NOMO-1 treated with dmso at 0.1 percent for 144 hours (cell line): ENCODE results near the gene R3HDM2.
A peak's percentile ranks its signal among the peaks of the same experiment; 100 is the strongest.
"Not testable (repeated sequence)": the region's sequence is repeated elsewhere in the genome, so short reads cannot be mapped to it uniquely, and the experiment has no call there.

Experiments used
- DNase-seq: peaks from one replicate; lab custom pipeline; 2025; ENCODE audit not compliant: unreplicated experiment; lab: John Stamatoyannopoulos, UW

The R3HDM2 gene

DNA sequence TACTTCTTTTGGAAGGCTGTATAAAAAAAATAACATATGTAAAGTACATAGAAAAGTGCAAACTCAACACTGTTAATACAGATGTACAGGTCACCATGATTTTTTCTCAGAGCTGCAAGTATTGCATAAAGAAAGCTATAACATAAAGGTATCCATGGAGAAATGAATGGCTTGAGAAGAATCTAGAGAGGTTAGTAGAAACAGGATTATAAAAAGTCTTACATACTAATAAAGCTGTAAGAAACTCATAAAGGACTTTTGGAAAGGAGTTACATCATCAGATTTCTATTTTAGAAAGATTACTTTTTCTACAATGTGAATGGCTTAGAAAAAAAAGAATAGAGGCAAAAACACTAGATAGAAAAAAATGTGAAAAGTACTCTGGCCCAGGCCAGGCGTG is 46.4 kb downstream of the R3HDM2 start:
- no peak for DNase-seq

DNA sequence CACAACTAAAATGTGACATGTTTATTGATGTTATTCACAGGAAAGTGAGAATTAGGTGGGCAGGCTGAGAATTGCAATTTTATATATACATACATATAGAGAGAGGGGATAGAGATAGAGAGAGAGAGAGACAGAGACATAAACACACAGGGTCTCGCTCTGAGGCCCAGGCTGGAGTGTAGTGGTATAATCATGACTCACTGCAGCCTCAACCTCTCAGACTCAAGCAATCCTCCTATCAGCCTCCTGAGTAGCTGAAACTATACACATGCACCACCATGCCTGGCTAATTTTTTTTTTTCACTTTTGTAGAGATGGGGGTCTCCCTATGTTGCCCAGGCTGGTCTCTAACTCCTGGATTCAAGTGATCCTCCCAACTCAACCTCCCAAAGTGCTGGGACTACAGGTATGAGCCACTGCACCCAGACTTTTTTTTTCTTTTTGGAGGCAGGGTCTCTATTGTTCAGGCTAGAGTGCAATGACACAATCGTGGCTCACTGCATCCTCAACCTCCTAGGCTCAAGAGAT is 49.1 kb downstream of the R3HDM2 start:
- DNase-seq: no peak

DNA sequence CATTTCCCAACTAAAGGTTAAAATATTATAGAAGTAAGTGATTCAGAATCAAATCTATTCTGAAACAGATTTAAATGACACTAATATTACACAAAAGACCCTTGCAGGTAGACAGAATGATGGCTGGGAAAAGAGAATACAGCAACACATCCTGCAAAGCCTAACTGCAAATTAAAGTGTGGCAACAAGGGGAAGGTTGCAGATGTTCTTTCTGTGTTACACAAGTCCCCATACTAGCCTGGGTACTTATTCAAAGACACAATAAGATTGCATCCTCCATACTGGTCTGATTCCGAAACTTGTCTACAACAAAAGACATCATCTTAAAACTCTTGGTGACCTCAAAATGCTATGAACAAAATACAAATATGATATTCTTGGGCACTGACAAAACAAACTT is 50.5 kb downstream of the R3HDM2 start:
- no peak for DNase-seq

DNA sequence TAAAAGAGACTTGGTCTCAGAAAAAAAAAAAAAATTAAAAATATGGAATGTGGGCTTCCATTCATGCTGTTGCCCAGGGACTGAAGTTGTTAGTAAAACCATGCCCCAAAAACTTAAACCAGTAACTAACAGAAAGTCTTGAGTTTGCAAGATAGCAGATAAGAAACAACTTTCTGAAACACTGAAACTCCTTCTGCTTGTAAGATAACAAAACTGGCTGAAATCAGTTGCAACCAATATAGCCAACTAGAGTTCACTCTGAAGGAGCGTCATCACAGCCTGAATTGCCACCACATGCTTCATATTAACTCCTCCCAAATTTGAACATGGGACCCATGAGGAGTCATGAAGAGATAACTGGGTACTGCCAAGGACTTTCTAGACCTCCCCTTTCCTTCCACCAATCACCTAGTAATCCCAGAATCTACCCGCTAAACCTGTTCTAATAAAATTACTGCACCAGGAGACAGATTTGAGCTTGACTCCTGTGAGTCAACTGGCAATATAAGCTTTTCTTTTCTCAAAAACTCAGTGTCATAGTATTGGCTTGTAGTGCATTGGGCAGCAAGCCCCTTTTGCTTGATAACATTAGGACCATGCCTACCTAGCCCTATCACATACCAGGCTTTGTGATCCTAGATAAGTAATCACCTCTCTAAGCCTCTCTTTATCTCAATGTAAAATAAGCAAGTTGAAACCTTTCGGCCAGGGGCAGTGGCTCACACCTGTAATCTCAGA is 53.6 kb downstream of the R3HDM2 start:
- DNase-seq: no peak

DNA sequence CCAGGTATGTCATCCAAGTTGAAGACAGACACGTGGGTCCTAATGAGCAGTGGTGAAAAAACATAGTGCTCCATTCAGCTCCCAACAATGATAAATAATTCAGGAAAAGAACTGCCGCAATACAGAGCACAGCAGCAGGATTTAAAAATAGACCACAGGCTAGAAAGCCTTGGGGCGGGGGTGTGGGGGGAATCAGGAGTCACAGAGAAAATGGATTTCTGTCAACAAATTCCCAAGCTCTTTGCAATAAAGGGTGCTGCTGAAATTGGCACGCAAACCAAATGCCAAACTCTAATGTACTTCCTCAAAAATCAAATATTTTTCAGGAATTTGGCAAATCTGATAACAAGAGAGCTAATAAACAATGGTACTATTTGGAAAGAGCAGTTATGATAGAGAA is 58.6 kb downstream of the R3HDM2 start:
- DNase-seq: no peak

DNA sequence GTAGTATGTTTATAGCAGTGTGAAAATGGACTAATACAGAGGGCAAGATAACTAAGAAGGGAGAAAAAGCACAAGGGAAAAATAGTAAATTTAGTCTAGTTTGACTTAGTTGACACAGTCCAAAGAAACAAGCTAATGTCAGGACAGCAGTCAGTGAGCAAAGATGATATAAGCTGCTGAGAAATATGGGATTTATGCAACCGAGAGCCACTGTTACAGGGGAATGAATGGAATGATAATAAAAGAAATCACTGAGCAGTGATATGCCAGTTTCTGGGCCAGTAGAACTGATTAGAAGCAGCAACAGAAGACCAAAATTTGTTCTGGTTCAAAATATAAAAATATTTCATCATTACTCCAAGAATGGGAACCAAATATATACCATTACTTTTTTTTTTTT is 60.1 kb downstream of the R3HDM2 start:
- DNase-seq: no peak

DNA sequence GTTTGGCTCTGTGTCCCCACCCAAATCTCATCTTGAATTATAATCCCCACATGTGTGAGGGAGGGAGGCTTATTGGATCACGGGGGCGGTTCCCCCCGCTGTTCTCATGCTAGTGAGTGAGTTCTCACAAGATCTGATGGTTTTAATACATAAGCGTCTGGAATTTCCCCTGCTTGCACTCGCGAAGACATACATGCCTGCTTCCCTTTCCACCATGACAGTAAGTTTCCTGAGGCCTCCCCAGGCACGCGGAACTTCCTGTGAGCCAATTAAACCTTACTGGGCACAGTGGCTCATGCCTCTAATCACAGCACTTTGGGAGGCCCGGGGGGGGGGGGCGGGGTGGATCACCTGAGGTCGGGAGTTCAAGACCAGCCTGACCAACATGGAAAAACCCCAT is 60.8 kb downstream of the R3HDM2 start:
- DNase-seq: no peak

DNA sequence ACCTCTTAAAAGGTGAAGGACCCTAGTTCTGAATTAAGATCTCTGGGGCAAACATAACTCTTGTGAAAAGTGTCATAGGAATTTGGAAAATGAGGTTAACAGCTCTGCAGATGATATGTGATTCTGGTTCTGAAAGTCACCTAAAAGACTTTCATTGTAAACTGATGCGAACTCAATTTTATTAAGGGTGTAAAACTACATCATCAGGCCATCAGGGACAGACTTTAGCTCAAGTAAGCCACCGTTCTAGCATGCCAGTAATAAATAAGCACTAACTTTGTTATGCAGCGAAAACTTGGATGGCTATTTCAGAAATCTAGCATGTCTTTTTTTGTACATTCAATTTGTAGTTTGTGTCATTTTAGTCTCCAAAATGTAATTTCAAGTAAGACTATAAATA is 61.6 kb downstream of the R3HDM2 start:
- no peak for DNase-seq

DNA sequence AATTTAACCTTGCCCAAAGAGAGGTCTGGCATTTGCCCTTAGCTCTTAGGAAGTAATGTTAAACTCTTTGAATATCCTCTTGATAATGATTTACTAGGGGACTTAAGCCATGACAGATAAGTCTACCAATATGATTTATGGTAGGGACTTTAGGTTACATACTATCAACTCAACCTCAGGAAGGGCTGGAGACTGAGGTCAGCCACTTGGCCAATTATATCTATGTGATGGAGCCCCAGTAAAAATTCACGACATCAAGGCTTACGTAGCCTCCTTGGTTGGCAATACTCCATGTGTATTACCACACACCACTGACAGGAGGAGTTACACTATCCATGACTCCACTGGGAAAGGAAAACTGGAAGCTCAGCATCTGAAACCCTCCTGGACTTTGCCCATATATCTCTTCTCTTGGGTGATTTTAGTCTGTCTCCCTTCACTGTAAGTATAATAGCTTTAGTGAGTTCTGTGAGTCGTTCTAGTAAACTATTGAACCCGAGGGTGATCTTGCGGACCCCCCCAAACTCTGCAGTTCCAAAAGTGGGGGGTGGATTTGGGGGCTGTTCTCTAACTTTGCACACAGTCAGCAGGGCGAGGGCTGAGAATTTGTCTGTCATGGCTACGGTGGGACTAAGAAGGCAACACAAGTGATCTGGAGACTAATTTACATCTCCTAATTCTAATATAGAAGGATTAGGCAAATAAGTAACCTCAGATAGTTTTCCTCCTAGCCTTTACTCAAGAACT is 62.3 kb downstream of the R3HDM2 start:
- DNase-seq: no peak

DNA sequence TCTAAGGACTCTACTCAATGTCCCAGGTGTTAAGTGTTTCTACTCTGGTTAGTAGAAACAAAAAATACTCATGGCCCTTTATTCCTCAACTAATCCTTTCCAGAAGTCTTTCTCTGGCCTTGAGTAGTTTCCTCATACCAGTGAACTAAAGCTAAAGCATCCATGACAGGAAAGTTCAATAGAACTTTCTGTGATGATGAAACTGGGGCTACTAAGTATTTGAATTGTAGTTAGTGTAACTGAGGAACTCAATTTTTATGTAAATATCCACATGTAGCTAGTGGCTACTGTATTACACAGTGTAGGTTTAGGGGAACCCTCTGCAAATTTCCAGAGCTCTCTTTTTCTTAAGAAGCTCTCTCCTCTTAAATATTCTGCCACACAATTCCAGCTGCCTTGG is 63.7 kb downstream of the R3HDM2 start:
- DNase-seq: no peak

DNA sequence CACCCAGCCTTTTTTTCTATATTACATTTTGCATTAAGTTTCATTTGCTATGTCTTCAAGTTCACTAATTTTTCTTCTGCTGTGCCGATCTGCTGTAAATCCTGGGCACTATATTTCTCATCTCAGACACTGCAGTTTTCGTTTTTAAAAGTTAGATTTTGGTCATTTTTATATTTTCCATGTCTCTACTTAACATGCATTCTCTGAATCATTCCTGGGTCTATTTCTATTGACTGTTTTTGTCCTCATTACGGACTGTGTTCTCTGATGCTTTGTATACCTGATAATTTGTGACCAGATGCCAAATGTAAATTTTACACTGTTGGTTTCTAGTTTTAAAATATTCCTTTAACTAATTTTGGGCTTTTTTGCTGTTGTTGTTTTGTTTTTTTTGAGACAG is 64.5 kb downstream of the R3HDM2 start:
- no peak for DNase-seq

DNA sequence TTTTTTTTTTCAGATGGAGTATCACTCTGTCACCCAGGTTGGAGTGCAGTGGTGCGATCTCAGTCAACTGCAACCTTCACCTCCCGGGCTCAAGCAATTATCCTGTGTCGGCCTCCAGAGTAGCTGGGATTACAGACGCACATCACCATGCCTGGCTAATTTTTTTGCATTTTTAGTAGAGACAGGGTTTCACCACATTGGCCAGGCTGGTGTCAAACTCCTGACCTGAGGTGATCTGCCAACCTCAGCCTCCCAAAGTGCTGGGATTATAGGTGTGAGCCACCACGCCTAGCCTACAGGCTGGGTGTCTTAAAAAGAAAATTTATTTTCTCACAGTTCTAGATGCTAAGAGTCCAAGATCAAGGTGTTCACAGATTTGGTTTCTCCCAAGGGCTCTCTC is 66.7 kb downstream of the R3HDM2 start:
- DNase-seq: not testable (repeated sequence)

DNA sequence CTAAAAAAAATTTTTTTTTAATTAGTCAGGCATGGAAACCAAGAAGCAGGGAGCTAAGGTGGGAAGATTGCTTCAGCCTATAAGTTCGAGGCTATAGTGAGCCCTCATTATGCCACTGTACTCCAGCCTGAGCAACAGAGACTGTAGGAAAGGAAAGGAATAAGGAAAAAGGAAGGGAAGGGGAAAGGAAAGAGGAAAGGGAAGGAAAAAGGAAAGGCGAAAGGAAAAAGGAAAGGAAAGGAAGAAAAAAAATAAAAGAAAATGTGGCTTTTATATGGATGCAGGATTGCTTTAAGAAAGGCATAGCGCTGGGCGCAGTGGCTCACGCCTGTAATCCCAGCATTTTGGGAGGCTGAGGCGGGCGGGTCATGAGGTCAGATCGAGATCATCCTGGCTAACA is 70.4 kb downstream of the R3HDM2 start:
- no peak for DNase-seq

DNA sequence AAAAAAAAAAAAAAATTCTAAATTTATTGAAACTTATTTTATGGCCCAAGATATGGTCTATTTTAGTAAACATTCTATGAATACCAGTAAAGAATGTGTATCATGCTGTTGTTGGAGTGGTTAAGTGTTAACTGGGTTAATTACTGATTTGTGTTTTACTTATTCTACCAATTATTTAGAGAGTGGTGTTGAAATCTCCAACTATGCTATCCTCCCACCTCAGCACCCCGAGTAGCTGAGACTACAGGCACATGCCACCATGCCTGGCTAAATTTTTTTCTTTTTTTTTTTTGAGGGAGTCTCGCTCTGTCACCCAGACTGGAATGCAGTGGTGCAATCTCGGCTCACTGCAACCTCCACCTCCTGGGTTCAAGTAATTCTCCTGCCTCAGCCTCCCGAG is 72.2 kb downstream of the R3HDM2 start:
- DNase-seq: no peak

DNA sequence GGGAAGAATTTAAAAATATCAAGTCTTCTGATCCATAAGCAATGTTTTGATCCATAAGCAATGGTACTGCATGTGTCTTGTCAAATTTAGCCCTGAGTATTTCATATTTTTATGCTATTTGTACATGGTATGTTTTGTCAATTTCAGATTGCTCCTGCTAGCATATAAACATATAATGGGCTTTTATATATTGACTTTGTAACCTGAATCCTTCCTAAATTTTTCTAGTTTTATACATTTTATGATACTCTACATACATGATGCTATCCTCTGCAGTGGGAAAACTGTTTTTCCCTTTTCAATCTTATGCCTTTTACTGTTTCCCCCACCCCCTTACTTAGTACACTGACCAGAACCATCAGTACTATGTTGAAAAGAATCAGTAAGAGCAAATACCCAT is 75.1 kb downstream of the R3HDM2 start:
- no peak for DNase-seq

DNA sequence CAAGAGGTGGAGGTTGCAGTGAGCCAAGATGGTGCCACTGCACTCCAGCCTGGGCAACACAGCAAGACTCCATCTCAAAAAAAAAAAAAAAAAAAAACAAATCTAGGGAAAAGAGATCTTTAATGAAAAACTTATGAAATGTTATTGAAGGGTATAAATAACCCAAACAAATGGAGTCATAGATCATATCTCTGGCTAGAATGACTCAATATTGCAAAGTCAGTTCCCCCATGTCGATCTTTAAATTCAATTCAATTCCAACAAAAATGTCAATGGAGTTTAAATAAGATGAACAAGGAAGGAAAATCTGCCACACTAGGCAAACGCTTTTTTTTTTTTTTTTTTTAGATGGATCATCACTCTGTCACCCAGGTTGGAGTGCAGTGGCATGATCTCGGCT is 78.7 kb downstream of the R3HDM2 start:
- no peak for DNase-seq

DNA sequence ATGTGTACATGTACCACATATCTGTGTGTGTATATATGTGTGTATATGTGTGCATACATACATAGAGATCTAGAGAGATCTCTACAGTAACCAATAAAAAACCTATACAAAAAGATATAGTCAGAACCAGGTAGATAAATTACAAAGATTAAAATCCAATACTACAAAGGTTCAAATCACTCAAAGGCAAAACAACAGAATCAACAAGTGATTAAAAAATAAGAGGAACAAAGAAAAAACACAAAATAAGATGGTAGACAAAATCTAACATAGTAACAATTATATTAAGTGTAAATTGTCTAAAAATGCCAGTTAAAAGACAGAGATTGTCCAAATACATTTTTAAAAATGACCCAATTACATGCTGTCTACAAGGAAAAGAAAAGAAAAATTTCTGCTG is 83.6 kb downstream of the R3HDM2 start:
- no peak for DNase-seq

DNA sequence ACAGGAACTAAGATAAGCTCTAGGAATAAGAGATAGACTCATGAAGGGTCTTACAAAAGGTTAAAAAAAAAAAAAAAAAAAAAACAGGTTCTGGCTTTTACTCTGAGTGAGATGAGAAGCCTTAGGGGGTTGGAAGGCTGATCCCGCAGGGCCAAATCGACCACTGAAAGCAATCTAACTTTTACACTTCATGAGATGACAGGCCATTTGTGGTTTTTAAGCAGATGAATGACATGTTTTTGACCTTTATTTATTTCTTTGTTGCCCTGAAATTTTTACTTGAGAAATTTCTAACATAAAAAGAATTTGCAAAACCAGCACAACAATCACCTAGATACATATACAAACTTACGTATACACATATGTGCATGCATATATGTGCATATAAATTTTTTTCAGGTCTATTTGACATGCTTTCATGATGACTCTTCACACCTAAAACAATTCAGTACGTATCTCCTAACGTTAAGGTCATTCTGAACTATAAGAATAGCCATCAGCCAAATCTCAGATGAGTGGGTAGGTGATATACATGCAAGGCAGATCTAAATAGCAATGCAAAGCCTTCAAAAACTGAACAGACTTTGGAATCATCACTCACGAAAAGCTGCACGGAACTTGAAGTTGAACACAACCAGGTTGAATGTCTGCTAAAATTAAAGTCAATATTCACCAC is 87.0 kb downstream of the R3HDM2 start:
- DNase-seq: no peak

DNA sequence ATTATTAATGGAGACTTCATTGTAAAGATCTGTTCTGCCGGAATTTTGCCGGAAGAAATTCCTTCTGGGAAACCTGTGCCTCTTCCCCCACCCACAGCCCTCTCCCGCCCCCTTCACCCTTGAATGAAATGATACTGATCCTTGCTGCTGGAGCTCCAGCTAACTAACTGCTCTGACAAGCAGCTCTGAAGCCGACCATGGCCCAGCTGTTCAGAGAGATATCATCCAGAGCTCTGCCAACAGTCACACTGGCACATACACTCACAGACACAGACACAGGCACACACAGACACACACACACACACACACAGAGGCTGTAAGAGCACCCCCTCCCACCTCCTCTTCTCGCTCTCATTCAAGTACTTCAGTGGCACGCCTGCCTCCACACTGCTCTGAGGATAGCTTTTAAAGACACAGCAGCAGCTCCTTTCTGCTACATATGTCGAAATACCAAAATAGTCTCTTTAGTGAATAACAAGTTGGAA is 88.6 kb downstream of the R3HDM2 start:
- no peak for DNase-seq

DNA sequence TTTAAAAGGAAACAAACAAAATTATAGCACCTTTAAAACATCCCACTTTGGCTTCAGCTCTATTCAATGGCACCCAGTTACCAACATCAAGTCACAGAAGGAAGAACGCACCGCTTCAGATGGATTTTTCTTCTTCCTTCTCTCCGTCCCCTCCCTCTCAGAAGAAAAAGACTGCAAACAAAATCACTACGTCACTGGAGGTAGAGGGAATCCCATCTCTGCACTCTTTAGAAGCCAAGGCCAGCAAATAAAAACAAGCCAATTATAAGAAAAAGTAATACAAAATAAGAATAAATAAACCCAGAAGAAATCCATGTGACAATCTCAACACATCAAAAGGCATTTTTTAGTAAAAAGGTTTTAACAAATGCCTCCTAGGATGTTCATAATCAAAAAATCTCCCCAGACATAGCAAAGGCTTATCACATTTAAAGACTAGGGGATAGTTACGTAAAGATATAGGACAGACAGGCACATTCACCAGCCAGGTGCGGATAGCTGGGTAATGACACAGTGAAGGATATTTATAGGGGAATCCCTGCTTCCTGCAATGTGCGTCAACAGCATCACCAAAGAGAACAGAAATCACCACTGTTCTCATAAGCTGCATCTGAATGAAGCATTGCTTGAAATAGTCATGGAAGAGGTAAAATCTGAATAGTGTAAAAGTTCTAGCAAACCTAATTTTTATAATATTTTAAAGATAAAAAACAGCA is 89.4 kb downstream of the R3HDM2 start:
- no peak for DNase-seq

DNA sequence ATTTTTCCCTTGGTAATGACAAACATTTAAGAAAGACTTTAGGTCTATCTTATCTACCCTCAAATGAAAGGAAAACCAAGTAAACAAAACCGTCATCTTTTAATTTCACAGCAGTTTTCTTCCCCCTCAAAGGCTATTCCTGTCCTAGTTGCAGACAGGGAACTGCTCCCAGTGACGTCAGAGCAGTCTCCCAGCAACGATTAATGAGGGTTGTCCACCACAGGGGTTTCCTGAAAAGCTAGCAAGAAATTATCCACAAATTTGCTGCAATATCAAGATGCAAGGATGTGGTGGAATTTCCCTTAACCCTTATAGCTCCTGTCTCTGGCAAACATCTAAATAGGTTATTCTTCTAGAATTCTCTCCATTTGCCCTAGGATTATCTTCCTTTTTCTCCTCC is 90.7 kb downstream of the R3HDM2 start:
- peak; percentile 2 for DNase-seq
